Epithelial cell of esophagus (primary cell): ENCODE data around the gene RELA.

Experiments
- DNase-seq: peaks from one replicate; pipeline ENCODE4 v3.0.0; 2010; ENCODE audit warnings: low read depth
- H3K4me3 ChIP-seq: 2 replicates; pipeline ENCODE4 v1.5.1; 2011; ENCODE audit warnings: mild to moderate bottlenecking, low read length, control low read depth
- CTCF ChIP-seq: IDR thresholded peaks from 2 replicates; pipeline ENCODE4 v1.5.1; 2011; ENCODE audit warnings: low read depth, mild to moderate bottlenecking, low read length, control low read depth, inconsistent platforms; ENCODE audit not compliant: insufficient read depth; ENCODE audit errors: missing control alignments

RELA gene

DNA sequence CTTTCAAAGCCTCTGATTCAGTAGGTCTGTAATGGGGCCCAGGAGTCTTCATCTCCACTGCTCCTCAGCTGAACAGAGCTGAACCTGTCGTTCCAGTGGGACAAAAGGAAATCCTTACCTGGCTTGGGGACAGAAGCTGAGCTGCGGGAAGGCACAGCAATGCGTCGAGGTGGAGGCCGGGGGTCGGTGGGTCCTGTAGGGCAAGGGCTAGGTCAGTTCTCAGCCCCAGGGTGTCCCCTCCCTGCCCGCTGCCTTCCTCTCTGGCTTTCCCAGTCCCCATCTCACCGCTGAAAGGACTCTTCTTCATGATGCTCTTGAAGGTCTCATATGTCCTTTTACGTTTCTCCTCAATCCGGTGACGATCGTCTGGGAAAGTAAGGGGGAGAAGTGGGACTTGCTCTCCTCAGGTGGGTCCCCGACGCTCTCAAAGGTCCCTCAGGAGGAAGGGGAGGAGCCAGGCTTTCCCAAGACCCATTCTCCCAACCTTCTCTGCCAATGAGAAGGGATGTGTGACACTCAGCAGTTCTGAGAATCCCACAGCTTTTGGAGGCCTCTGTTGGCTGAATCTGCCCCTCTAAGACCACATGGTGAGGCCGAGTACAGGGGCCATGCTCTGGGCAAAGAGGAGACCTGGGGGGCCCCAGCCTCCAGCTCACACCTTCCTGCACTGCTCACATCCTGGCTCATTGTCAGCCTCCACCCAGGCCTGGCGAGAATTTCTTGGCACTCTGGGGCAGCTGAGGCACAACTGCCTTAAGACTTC, 7.0 kb downstream of the RELA start:
- TF ChIP-seq CTCF = no peak
- H3K4me3 ChIP-seq = no peak overlapping the region
- no peak for DNase-seq

DNA sequence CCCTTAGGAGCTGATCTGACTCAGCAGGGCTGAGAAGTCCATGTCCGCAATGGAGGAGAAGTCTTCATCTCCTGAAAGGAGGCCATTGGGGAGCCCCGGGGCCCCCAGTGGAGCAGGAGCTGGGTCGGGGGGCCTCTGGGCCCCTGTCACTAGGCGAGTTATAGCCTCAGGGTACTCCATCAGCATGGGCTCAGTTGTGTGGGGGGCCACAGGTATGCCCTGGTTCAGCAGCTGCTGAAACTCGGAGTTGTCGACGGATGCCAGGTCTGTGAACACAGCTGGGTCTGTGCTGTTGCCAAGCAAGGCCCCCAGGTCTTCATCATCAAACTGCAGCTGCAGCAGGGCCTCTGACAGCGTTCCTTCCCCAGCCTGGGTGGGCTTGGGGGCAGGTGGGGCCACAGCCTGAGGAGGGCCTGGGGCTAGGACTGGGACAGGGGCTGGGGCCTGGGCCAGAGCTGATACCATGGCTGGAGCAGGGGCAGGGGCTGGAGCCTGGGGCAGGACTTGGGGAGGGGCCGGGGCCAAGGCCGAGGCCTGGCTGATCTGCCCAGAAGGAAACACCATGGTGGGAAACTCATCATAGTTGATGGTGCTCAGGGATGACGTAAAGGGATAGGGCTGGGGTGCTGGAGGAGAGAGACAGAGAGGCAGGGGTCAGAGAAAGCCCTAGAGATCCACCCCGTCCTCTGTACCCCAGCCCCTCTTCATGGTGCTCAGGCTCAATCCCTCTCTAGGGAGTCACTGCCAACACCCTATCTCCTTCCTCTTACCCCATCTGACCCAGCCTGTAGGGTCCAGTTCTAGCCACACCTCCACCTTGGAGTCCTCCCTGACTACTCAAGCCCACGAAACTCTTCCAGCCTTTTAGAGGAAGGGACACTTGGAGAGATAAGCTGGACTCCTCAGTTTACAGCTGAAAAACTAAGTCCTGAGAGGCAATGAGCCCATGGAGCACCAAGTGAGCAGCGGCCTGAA, 8.1 kb downstream of the RELA start:
- H3K4me3 ChIP-seq = no peak overlapping the region
- DNase-seq = no peak
- TF ChIP-seq CTCF = no peak

DNA sequence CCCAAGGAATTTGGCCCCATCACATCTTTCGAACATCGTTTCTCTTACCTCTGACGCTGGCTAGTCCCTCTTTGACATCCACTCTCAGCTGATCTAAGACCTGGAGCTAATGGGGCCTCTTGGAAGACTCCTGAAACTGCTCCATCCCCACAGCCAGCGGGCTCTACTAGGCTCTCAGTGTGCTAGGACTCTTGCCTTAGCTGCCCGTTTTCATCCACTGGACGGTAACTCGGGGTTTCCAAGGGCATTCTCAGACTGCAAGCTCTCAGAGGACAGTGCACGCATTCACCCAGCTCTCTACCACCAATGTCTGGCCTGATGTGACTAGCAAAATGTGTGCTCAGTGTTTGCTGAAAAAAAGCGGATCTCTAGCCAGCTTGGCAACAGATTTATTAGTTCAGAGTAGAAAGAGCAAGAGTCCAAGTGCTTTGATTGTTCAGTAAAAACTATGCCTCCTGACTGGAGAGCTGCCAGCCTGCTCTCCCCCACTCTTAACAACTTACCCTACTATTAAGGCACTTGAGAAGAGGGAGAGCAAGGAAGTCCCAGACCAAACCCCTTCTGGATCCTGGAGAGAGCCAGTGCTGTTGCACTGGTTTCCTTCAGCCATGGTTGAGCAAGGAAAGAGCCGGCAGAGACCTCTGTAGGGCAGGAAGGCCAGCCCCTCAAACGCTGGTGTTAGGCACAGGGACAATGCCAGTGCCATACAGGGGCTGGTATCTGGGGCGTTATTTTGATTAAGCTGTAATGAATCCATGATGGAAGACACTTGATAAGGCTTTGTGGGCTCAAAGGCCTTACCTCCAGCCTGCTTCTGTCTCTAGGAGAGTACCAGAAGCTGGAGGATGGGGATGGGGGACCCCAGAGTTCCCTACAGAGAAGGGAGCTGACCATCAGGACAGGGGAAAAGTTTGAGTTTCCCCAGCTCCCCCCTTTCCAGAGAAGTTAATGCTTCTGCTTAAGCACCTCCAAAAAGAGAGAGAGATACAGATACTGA, 9.2 kb downstream of the RELA start:
- no peak for TF ChIP-seq CTCF
- DNase-seq = no peak
- H3K4me3 ChIP-seq = peak overlapping the region; percentile 56

GRCh38 chr11:65652511-65653228, 10.0 kb downstream of the RELA start:
- DNase-seq = peak; percentile 86
- H3K4me3 ChIP-seq = peak overlapping the region; percentile 56
- no peak for TF ChIP-seq CTCF

GRCh38 chr11:65651589-65652510, 10.9 kb downstream of the RELA start:
- peak overlapping the region; percentile 56 for H3K4me3 ChIP-seq
- peak; percentile 92 for DNase-seq
- TF ChIP-seq CTCF = no peak
